Adrenal gland (tissue), 5 donors: ENCODE measurements around the gene CDKN2A.

Experiments used
- CTCF ChIP-seq, 6 experiments: fragments of 450-650 bp in 4 of 6; fragments of 200-600 bp in 2 of 6; sonication (generic) in 1 of 6; IDR thresholded peaks; 1 replicate in 5 of 6; 2 replicates in 1 of 6; pipeline versions ENCODE4 v1.5.1 to v1.8.0; 2016 to 2021; ENCODE audit warnings: antibody characterized with exemption in 6 of 6, mild to moderate bottlenecking in 2 of 6, moderate library complexity in 1 of 6
- POLR2A ChIP-seq, 2 donors: fragments of 450-650 bp; IDR thresholded peaks; one replicate each; pipeline ENCODE4 v1.6.1; 2017; ENCODE audit warnings: antibody characterized with exemption in 2 of 2, mild to moderate bottlenecking in 2 of 2, moderate library complexity in 1 of 2
- donor health status: DM: no; HTN: no; CAD: no.

DNA sequence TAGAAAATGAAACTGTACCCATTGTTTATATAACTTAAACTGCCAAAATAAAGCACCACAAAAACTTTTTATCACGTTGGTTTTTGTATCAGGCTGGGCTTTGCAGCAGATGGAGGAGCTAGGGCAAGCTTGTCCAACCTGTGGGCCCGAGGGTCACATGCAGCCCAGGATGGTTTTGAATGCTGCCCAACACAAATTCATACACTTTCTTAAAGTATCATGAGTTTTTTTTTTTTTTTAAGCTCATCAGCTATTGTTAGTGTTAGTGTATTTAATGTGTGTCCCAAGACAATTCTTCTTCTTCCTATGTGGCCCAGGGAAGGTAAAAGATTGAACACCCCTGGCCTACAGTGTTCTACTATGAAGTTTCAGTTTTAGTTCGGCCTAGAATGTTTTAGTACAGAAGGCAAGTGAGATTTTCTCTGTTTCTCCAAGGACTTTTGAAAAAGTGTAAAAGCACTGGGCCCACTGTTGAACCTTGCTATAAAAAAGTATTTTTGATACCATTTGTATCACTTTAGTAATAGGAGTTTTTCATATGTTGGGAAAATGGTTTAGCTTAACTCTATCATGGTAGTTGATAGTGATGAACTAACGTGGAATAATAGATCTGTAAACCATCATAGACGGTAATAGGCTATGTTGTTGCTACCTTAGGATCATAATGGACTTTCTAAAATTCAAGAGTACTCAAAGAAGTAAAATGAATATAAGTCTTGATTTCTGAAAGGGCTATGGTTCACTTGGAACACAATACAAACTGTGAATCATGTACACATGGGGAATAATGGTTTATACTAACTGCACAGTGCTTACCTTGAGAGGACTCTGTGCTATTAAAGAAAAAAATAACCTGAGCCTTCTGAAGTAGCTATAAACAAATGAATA, 2.9 kb downstream of the CDKN2A start:
- TF ChIP-seq CTCF (IDR thresholded peaks at IDR 0.05) = no peak
- TF ChIP-seq POLR2A (IDR thresholded peaks at IDR 0.05) = no peak
